ENCODE data around the gene AGBL3.

Gene AGBL3

GRCh38 chr7:135147899-135148721 lies 161.8 kb downstream of the AGBL3 start, which contains the start of gene TMEM140:
TMEM140 (plus strand) TSS chr7:135148072; CDS start chr7:135164442, 16,370 bp downstream.
- TF ChIP-seq FOXP2 (optimal IDR thresholded peaks at IDR 0.05; ENCODE audit: control extremely low read depth, extremely low read length, insufficient read depth) (no peak), POLR2AphosphoS5 (IDR thresholded peaks at IDR 0.05; ENCODE audit: borderline replicate concordance, low read depth, low read length) (no peak), EZH2 (IDR thresholded peaks at IDR 0.05) (no peak)
- no peaks in the 10 kb centered on the region for H3K36me3 ChIP-seq (ENCODE audit: insufficient read depth, low read length)
- H3K9ac ChIP-seq (ENCODE audit: insufficient read length), result no peak within 1 kb of the TSS
- H3K27ac ChIP-seq, result no peak within 1 kb of the TSS
- DNase-seq (ENCODE audit: low read depth, low spot score), result no peak
- H3K9me3 ChIP-seq (ENCODE audit: low read depth, low read length), result no peaks in the 10 kb centered on the region
- no peak within 1 kb of the TSS for H3K4me3 ChIP-seq

DNA sequence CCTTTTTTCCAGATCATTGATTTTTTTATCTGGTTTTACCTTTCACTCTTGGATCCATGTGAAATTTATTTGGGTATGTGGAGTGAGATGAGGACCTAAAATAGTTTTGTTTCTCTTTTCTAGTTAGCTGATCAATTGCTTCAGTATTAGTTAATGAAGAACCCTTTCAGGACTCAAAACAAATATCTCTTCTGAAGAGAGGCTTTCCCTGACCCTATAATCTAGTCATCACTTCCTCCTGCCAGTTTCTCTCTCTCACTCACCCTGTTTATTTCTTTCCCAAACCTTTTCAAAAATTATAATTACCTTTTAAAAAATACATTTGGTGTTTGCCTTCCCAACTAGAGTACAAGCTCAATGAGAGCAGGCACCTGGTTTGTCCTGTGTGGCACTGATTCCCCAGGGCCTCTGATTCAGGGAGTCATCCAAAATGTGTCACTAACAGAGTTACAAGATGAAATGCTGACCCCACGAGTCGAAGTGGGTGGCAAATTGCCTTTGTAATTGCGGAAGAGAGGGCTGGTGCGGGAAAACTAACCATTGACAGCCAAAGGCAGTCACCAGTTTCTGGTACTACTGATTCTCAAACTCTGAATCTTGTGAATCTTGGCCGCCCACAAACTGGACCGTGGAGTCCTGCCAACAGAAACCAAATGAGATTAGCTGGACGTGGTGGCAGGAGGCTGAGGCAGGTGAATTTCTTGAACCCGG lies 163.9 kb downstream of the AGBL3 start:
- Histone ChIP-seq H3K4me3 (no peak overlapping the region), H3K9me3 (ENCODE audit: low read depth, low read length) (no peaks in the 10 kb centered on the region), H3K36me3 (ENCODE audit: insufficient read depth, low read length) (no peaks in the 10 kb centered on the region), H3K9ac (ENCODE audit: insufficient read length) (no peak overlapping the region), H3K27ac (no peak overlapping the region)
- no peak for TF ChIP-seq POLR2AphosphoS5 (IDR thresholded peaks at IDR 0.05; ENCODE audit: borderline replicate concordance, low read depth, low read length)
- TF ChIP-seq EZH2 (IDR thresholded peaks at IDR 0.05), result no peak
- TF ChIP-seq FOXP2 (optimal IDR thresholded peaks at IDR 0.05; ENCODE audit: control extremely low read depth, extremely low read length, insufficient read depth), result no peak
- no peak for DNase-seq (ENCODE audit: low read depth, low spot score)

DNA sequence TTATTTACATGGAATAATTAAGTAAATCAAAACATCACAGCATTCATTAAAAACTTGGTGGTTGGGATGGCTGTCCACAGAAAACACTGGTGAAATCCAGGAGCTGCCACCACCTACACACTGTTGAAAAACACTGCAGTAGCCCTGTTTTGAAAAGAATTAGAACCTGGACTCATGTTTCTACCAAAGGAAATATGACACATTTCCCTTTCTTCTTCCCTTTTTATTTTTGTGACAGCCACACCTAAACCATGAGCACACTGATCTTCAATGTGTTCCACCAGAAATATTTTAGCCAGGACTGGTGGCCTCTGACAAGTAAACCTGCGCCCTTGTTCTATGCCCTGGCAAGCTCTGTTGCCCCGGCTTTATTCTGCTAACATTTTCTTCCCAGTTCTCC lies 164.8 kb downstream of the AGBL3 start:
- Histone ChIP-seq H3K36me3 (ENCODE audit: insufficient read depth, low read length) (no peaks in the 10 kb centered on the region), H3K4me3 (no peak overlapping the region), H3K9me3 (ENCODE audit: low read depth, low read length) (no peaks in the 10 kb centered on the region), H3K9ac (ENCODE audit: insufficient read length) (no peak overlapping the region), H3K27ac (no peak overlapping the region)
- DNase-seq (ENCODE audit: low read depth, low spot score), result no peak
- TF ChIP-seq FOXP2 (optimal IDR thresholded peaks at IDR 0.05; ENCODE audit: control extremely low read depth, extremely low read length, insufficient read depth) (no peak), POLR2AphosphoS5 (IDR thresholded peaks at IDR 0.05; ENCODE audit: borderline replicate concordance, low read depth, low read length) (no peak), EZH2 (IDR thresholded peaks at IDR 0.05) (no peak)

GRCh38 chr7:135151533-135151932 lies 165.2 kb downstream of the AGBL3 start:
- TF ChIP-seq EZH2 (IDR thresholded peaks at IDR 0.05), result no peak
- TF ChIP-seq FOXP2 (optimal IDR thresholded peaks at IDR 0.05; ENCODE audit: control extremely low read depth, extremely low read length, insufficient read depth), result no peak
- TF ChIP-seq POLR2AphosphoS5 (IDR thresholded peaks at IDR 0.05; ENCODE audit: borderline replicate concordance, low read depth, low read length), result no peak
- Histone ChIP-seq H3K9me3 (ENCODE audit: low read depth, low read length) (no peaks in the 10 kb centered on the region), H3K36me3 (ENCODE audit: insufficient read depth, low read length) (no peaks in the 10 kb centered on the region), H3K9ac (ENCODE audit: insufficient read length) (no peak overlapping the region), H3K4me3 (no peak overlapping the region), H3K27ac (no peak overlapping the region)
- DNase-seq (ENCODE audit: low read depth, low spot score), result no peak

GRCh38 chr7:135152442-135152841 lies 166.1 kb downstream of the AGBL3 start:
- Histone ChIP-seq H3K27ac (no peak overlapping the region), H3K4me3 (no peak overlapping the region), H3K9me3 (ENCODE audit: low read depth, low read length) (no peaks in the 10 kb centered on the region), H3K9ac (ENCODE audit: insufficient read length) (no peak overlapping the region), H3K36me3 (ENCODE audit: insufficient read depth, low read length) (no peaks in the 10 kb centered on the region)
- DNase-seq (ENCODE audit: low read depth, low spot score), result no peak
- TF ChIP-seq POLR2AphosphoS5 (IDR thresholded peaks at IDR 0.05; ENCODE audit: borderline replicate concordance, low read depth, low read length), result no peak
- no peak for TF ChIP-seq FOXP2 (optimal IDR thresholded peaks at IDR 0.05; ENCODE audit: control extremely low read depth, extremely low read length, insufficient read depth)
- TF ChIP-seq EZH2 (IDR thresholded peaks at IDR 0.05), result no peak

DNA sequence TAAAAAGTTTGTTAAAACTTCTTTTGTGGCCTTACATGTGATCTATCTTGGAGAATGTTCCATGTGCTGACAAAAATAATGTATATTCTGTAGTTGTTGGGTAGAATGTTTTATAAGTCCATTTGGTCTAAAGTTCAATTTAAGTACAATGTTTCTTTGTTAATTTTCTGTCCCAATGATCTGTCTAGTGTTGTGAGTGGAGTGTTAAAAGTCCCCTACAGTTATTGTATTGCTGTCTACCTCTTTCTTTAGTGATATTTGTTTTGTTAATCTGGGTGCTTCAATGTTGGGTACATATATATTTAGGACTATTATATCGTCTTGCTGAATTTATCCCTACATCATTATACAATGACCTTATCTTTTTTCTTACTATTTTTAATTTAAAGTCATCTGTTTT lies 168.4 kb downstream of the AGBL3 start:
- H3K4me3 ChIP-seq, result no peak overlapping the region
- DNase-seq (ENCODE audit: low read depth, low spot score), result no peak
- H3K9ac ChIP-seq (ENCODE audit: insufficient read length), result no peak overlapping the region
- TF ChIP-seq FOXP2 (optimal IDR thresholded peaks at IDR 0.05; ENCODE audit: control extremely low read depth, extremely low read length, insufficient read depth) (no peak), EZH2 (IDR thresholded peaks at IDR 0.05) (no peak), POLR2AphosphoS5 (IDR thresholded peaks at IDR 0.05; ENCODE audit: borderline replicate concordance, low read depth, low read length) (no peak)
- H3K36me3 ChIP-seq (ENCODE audit: insufficient read depth, low read length), result no peaks in the 10 kb centered on the region
- H3K27ac ChIP-seq, result no peak overlapping the region
- H3K9me3 ChIP-seq (ENCODE audit: low read depth, low read length), result no peaks in the 10 kb centered on the region

DNA sequence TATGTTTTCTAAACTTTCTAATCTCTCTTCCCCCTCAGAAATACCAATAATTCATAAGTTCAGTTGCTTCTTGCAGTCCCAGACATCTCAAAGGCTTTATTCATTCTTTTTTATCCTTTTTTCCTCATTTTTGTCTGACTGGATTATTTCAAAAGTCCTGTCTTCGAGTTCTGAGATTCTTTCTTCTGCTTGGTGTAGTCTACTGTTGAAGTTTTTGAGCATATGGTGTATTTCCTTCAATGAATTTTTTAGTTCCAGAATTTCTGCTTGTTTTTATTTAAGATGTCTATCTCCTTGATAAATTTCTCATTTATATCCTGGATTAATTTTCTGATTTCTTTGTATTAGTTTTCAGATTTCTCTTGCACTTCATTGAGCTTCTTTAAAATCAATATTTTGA lies 170.0 kb downstream of the AGBL3 start:
- DNase-seq (ENCODE audit: low read depth, low spot score), result no peak
- Histone ChIP-seq H3K27ac (no peak overlapping the region), H3K9ac (ENCODE audit: insufficient read length) (no peak overlapping the region), H3K4me3 (no peak overlapping the region), H3K9me3 (ENCODE audit: low read depth, low read length) (no peaks in the 10 kb centered on the region), H3K36me3 (ENCODE audit: insufficient read depth, low read length) (no peaks in the 10 kb centered on the region)
- TF ChIP-seq POLR2AphosphoS5 (IDR thresholded peaks at IDR 0.05; ENCODE audit: borderline replicate concordance, low read depth, low read length) (no peak), EZH2 (IDR thresholded peaks at IDR 0.05) (no peak), FOXP2 (optimal IDR thresholded peaks at IDR 0.05; ENCODE audit: control extremely low read depth, extremely low read length, insufficient read depth) (no peak)

DNA sequence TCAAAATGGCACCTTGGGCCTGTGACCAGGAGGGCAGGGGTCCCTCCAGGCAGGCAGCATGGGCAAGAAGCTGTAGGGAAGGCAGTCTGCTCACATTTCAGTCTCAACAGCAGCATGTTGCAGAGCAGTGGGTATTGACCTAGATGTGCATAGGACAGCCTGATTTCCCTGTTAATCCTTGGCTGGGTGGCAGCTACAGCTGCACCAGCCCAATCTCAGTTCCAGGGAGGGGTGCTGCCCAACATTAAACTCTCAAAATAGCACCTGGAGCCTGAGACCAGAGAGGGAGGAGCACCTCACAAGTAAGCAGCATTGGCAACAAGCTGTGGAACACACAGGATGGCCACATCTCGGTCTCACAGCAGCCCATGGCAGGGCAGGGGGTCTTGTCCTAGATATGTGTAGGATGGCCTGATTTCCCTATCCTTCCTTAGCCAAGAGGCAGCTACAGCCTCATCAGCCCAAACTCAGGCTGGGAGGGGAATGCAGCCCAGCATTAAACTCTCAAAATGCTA lies 171.9 kb downstream of the AGBL3 start:
- no peaks in the 10 kb centered on the region for H3K36me3 ChIP-seq (ENCODE audit: insufficient read depth, low read length)
- H3K27ac ChIP-seq, result no peak overlapping the region
- TF ChIP-seq POLR2AphosphoS5 (IDR thresholded peaks at IDR 0.05; ENCODE audit: borderline replicate concordance, low read depth, low read length), result no peak
- TF ChIP-seq FOXP2 (optimal IDR thresholded peaks at IDR 0.05; ENCODE audit: control extremely low read depth, extremely low read length, insufficient read depth), result no peak
- TF ChIP-seq EZH2 (IDR thresholded peaks at IDR 0.05), result no peak
- no peaks in the 10 kb centered on the region for H3K9me3 ChIP-seq (ENCODE audit: low read depth, low read length)
- no peak overlapping the region for H3K4me3 ChIP-seq
- DNase-seq (ENCODE audit: low read depth, low spot score), result no peak
- no peak overlapping the region for H3K9ac ChIP-seq (ENCODE audit: insufficient read length)

All from SK-N-MC (cell line).